GM23338 (cell line): ENCODE data around the gene CALY.

Experiments used
- CREB1 ChIP-seq: fragments of 250-450 bp; sonication (Bioruptor Pico); IDR thresholded peaks from 2 replicates; pipeline ENCODE4 v1.5.0; 2020; ENCODE audit warnings: low read depth, mild to moderate bottlenecking, moderate library complexity
- EZH2 ChIP-seq: fragments of 200-600 bp; sonication (generic); IDR thresholded peaks from one replicate; pipeline ENCODE4 v1.8.0; 2017; ENCODE audit warnings: antibody characterized with exemption, mild to moderate bottlenecking, low read depth; ENCODE audit not compliant: unreplicated experiment
- EZH2phosphoT487 ChIP-seq: fragments of 200-600 bp; sonication (generic); IDR thresholded peaks from one replicate; pipeline ENCODE4 v1.8.1; 2018; ENCODE audit warnings: antibody characterized with exemption; ENCODE audit not compliant: unreplicated experiment
- JUNB ChIP-seq: IDR thresholded peaks from one replicate; pipeline ENCODE4 v1.6.1; 2016; ENCODE audit warnings: antibody characterized with exemption; ENCODE audit not compliant: unreplicated experiment
- POLR2AphosphoS5 ChIP-seq: IDR thresholded peaks from 2 replicates; pipeline ENCODE4 v1.6.1; 2016; ENCODE audit warnings: antibody characterized with exemption, low read depth
- REST ChIP-seq: IDR thresholded peaks from one replicate; pipeline ENCODE4 v1.6.1; 2018; ENCODE audit warnings: antibody characterized with exemption; ENCODE audit not compliant: unreplicated experiment
- ZNF114 ChIP-seq: fragments of 250-450 bp; sonication (Bioruptor Pico); IDR thresholded peaks from 2 replicates; pipeline ENCODE4 v1.5.0; 2020; ENCODE audit warnings: mild to moderate bottlenecking, moderate library complexity
- ZNF331 ChIP-seq: fragments of 250-450 bp; sonication (Bioruptor Pico); IDR thresholded peaks from 2 replicates; pipeline ENCODE4 v1.5.0; 2020; ENCODE audit warnings: low read depth, mild to moderate bottlenecking, moderate library complexity
- ZNF462 ChIP-seq: fragments of 250-450 bp; sonication (Bioruptor Pico); IDR thresholded peaks from 2 replicates; pipeline ENCODE4 v1.5.0; 2020; ENCODE audit warnings: mild to moderate bottlenecking, moderate library complexity
- TF ChIP-seq, protein P1 (sequence below), 2 experiments: fragments of 200-600 bp in 1 of 2; sonication (generic) in 1 of 2; conservative IDR thresholded peaks; 2 replicates each; pipeline versions ENCODE4 v1.5.1 to v1.6.1; 2016 to 2017; ENCODE audit warnings: antibody characterized with exemption in 2 of 2, low read depth in 2 of 2, mild to moderate bottlenecking in 2 of 2, moderate library complexity in 1 of 2
- TF ChIP-seq, protein P2 (sequence below): IDR thresholded peaks from 2 replicates; pipeline ENCODE4 v1.6.1; 2016; ENCODE audit warnings: antibody characterized with exemption

DNA sequence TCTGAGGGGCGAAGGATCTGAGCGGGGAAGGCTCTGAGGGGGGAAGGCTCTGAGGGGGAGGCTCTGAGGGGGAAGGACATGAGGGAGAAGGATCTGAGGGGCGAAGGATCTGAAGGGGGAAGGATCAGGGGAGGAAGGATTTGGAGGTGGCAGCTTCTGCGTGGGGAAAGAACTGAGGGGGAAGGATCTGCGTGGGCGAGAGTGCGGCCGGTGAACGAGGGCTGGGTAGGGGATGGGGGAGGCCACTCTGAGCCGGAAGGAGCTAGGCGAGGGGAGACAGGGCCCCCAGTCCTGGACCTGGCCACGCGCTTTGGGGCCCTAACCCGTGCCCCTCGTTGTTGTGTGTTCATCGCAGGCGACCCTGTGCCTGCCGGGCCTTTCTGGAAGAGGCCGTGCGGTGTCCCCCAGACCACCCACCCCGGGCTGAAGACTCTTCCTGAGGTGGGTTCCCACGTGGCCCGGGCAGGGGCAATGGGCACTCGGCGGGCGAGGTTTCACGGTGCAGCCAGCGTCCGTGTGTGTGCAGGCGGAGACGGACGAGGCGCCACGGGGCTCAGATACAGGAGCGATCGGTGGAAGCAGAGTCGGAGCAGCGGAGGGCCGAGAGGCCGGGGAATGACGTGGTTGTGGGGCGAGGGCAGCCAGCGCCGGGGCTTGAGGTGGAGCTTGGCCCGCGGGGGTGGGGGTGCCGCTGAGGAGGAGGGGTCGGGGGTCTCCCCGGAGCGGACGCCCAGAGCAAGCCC, 2.0 kb downstream of the CALY start:
- TF ChIP-seq ZNF331 (CRISPR knock-in tag): no peak
- TF ChIP-seq EZH2phosphoT487: peak; percentile 52
- TF ChIP-seq, protein P1, sequence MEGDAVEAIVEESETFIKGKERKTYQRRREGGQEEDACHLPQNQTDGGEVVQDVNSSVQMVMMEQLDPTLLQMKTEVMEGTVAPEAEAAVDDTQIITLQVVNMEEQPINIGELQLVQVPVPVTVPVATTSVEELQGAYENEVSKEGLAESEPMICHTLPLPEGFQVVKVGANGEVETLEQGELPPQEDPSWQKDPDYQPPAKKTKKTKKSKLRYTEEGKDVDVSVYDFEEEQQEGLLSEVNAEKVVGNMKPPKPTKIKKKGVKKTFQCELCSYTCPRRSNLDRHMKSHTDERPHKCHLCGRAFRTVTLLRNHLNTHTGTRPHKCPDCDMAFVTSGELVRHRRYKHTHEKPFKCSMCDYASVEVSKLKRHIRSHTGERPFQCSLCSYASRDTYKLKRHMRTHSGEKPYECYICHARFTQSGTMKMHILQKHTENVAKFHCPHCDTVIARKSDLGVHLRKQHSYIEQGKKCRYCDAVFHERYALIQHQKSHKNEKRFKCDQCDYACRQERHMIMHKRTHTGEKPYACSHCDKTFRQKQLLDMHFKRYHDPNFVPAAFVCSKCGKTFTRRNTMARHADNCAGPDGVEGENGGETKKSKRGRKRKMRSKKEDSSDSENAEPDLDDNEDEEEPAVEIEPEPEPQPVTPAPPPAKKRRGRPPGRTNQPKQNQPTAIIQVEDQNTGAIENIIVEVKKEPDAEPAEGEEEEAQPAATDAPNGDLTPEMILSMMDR (conservative IDR thresholded peaks at IDR 0.05; ENCODE audit: low read depth in 2 of 2): no peak
- TF ChIP-seq POLR2AphosphoS5: no peak
- peak; percentile 66 for TF ChIP-seq EZH2
- TF ChIP-seq REST: no peak
- TF ChIP-seq ZNF114 (CRISPR knock-in tag): no peak
- no peak for TF ChIP-seq CREB1 (CRISPR knock-in tag)
- no peak for TF ChIP-seq JUNB
- TF ChIP-seq, protein P2, sequence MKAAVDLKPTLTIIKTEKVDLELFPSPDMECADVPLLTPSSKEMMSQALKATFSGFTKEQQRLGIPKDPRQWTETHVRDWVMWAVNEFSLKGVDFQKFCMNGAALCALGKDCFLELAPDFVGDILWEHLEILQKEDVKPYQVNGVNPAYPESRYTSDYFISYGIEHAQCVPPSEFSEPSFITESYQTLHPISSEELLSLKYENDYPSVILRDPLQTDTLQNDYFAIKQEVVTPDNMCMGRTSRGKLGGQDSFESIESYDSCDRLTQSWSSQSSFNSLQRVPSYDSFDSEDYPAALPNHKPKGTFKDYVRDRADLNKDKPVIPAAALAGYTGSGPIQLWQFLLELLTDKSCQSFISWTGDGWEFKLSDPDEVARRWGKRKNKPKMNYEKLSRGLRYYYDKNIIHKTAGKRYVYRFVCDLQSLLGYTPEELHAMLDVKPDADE: no peak
- no peak for TF ChIP-seq ZNF462 (CRISPR knock-in tag)
